Heart left ventricle (tissue), 16 donors: ENCODE measurements around the gene SLC39A9. TPM values are rescaled to one million over a fixed set of nuclear protein-coding genes. Genes with fewer than 3 reads are reported as not detected.

ENCODE experiments used
- ATAC-seq, 4 donors: fragments of 200-7000 bp; cut with Tn5 transposase; one replicate each; pipeline ENCODE4 v1.9.1; 2020 to 2022; ENCODE audit warnings: moderate library complexity in 4 of 4, mild to moderate bottlenecking in 3 of 4, moderate number of reproducible peaks in 1 of 4
- DNase-seq, 5 donors: peaks; one replicate each; pipeline ENCODE4 v3.0.0-alpha.2; 2020
- H3K27ac ChIP-seq, 12 donors: fragments of 200-600 bp; sonication (generic) in 4 of 12; one replicate each; pipeline versions ENCODE4 v1.5.0 to v1.8.0; 2016 to 2022; ENCODE audit warnings: mild to moderate bottlenecking in 2 of 12
- H3K27me3 ChIP-seq, 9 donors: fragments of 200-600 bp; sonication (generic) in 2 of 9; one replicate each; pipeline versions ENCODE4 v1.5.1 to v1.8.0; 2016 to 2022; ENCODE audit warnings: mild to moderate bottlenecking in 3 of 9
- H3K36me3 ChIP-seq, 9 donors: fragments of 200-600 bp; sonication (generic) in 2 of 9; one replicate each; pipeline versions ENCODE4 v1.5.0 to v1.8.0; 2018 to 2022; ENCODE audit warnings: mild to moderate bottlenecking in 2 of 9
- H3K4me1 ChIP-seq, 12 donors: fragments of 200-600 bp; sonication (generic) in 4 of 12; one replicate each; pipeline versions ENCODE4 v1.5.0 to v1.8.0; 2016 to 2022; ENCODE audit warnings: mild to moderate bottlenecking in 3 of 12
- H3K4me3 ChIP-seq, 12 donors: fragments of 200-600 bp; sonication (generic) in 4 of 12; one replicate each; pipeline versions ENCODE4 v1.5.0 to v1.8.0; 2017 to 2022; ENCODE audit warnings: mild to moderate bottlenecking in 9 of 12, moderate library complexity in 4 of 12
- H3K9me3 ChIP-seq, 12 donors: fragments of 200-600 bp; sonication (generic) in 4 of 12; one replicate each; pipeline versions ENCODE4 v1.5.0 to v1.8.0; 2016 to 2022; ENCODE audit warnings: mild to moderate bottlenecking in 1 of 12
- POLR2A ChIP-seq, 2 donors: fragments of 450-650 bp; IDR thresholded peaks; one replicate each; pipeline ENCODE4 v1.6.1; 2017; ENCODE audit warnings: antibody characterized with exemption in 2 of 2, mild to moderate bottlenecking in 2 of 2, moderate library complexity in 2 of 2
- WGBS, 4 donors: extraction: QIAGEN DNeasy Blood & Tissue Kit in 2 of 4; methylation state at CpG; one replicate each; pipeline versions ENCODE4 v1.1.5 to v1.1.7; 2013 to 2018; 5-methylcytosine and 5-hydroxymethylcytosine counted together
- intact Hi-C, 10 donors: fragments of 100-400 bp; cut with DNase I; formaldehyde crosslinking; loops; one replicate each; pipeline versions ENCODE4 v1.11.1 to v1.14.2; 2022
- polyA plus RNA-seq, 2 donors: library from polyadenylated mRNA; stranded (reverse); fragments of 200-250 nt; gene quantifications; one replicate each; pipeline ENCODE4 v1.2.3, GENCODE V29; 2013
- total RNA-seq, 9 donors: library from RNA; depleted of rRNA in 2 of 9; stranded (reverse); fragments of >200 nt in 2 of 9; fragmentation: NEBNext Ultra II Directional in 3 of 9; extraction: Animal tissue kit (Norgen Biotek cat#: 25700) in 3 of 9; gene quantifications; one replicate each; pipeline versions ENCODE4 v1.1.0 to v1.2.4, GENCODE V29; 2016 to 2023
- TF ChIP-seq, protein P1 (sequence below), 12 donors: fragments of 200-600 bp; sonication (generic) in 4 of 12; IDR thresholded peaks; one replicate each; pipeline versions ENCODE4 v1.5.0 to v1.8.0; 2018 to 2022; ENCODE audit warnings: antibody characterized with exemption in 12 of 12, mild to moderate bottlenecking in 5 of 12
- donor health status: ischemic (EF 13 %, LVEDD 7.1; RV severe dilation, severe dysfunction).
- donor health status: healthy with polysubstance abuse.
- donor health status: DM: no; HTN: yes; CAD: no.
- donor health status: DM: no; HTN: no; CAD: no.
- donor health status: ischemic (EF 25% LVEDD 6.9; RV normal size, moderate dysfunction).
- donor health status: ischemic (EF 25% LVEDD 5.7; RV mildly dilated, moderate dysfunction).
- donor health status: healthy.
- donor health status: DM: yes; HTN: yes; CAD: no.
- donor health status: ischemic (EF 35%, LVEDD 5.7; RV mildly dilated, moderate dysfunction).
- donor health status: nonischemic (EF 11% LVEDD 7.7; RV severe dilation, severe dysfunction).
- donor health status: DM: yes; HTN: yes; CAD: no.
- donor health status: PGD.
- donor health status: ischemic (EF 29% LVEDD 5.4; RV normal size, mild dysfunction).
- donor health status: nonischemic (EF 23%, LVEDD 6.1; RV moderate dilation, normal function).

The SLC39A9 gene
- total and polyA plus RNA-seq, 11 donors = 7.2 to 37.5 (median 25.5) TPM

DNA sequence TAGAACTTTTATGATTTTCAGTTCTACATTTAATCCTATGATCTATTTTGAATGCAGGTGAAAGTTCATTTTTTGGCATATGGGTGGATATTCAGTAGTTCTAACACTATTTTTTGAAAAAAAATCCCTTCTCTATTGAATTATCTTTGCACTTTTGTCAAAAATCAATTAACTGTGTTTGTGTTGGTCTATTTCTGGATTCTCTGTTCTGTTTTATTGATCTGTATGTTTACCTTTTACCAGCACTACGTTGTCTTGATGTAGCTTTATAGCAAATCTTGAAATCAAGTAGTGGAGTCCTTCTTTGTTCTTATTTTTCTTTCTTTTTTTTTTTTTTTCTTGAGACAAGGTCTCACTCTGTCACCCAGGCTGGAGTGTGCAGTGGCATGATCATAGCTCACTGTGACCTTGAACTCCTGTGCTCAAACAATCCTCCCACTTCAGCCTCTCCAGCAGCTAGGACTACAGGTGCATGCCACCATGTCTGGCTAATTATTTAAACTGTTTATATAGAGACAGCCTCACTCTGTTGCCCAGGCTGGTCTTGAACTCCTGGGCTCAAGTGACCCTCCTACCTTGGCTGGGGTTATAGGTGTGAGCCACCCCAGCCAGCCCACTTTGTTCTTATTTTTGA lies 31.9 kb downstream of the SLC39A9 start:
- ATAC-seq (no peak), DNase-seq (no peak)
- Histone ChIP-seq H3K4me3 (no peak overlapping the region), H3K4me1 (no peaks in the 10 kb centered on the region), H3K27ac (no peak overlapping the region), H3K27me3 (no peaks in the 10 kb centered on the region), H3K9me3 (peaks cover 0 to 13% (median 0%) of the 10 kb centered on the region in 12 donors), H3K36me3 (peaks cover 0 to 32% (median 21%) of the 10 kb centered on the region in 9 donors)
- WGBS, 4 donors = 95 to 98% (median 97%) methylated on average over 1 of the region's 1 CpG
- TF ChIP-seq, protein P1, sequence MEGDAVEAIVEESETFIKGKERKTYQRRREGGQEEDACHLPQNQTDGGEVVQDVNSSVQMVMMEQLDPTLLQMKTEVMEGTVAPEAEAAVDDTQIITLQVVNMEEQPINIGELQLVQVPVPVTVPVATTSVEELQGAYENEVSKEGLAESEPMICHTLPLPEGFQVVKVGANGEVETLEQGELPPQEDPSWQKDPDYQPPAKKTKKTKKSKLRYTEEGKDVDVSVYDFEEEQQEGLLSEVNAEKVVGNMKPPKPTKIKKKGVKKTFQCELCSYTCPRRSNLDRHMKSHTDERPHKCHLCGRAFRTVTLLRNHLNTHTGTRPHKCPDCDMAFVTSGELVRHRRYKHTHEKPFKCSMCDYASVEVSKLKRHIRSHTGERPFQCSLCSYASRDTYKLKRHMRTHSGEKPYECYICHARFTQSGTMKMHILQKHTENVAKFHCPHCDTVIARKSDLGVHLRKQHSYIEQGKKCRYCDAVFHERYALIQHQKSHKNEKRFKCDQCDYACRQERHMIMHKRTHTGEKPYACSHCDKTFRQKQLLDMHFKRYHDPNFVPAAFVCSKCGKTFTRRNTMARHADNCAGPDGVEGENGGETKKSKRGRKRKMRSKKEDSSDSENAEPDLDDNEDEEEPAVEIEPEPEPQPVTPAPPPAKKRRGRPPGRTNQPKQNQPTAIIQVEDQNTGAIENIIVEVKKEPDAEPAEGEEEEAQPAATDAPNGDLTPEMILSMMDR (IDR thresholded peaks at IDR 0.05) = no peak
- no peak for TF ChIP-seq POLR2A (IDR thresholded peaks at IDR 0.05)
- intact Hi-C loops = no loop called here

DNA sequence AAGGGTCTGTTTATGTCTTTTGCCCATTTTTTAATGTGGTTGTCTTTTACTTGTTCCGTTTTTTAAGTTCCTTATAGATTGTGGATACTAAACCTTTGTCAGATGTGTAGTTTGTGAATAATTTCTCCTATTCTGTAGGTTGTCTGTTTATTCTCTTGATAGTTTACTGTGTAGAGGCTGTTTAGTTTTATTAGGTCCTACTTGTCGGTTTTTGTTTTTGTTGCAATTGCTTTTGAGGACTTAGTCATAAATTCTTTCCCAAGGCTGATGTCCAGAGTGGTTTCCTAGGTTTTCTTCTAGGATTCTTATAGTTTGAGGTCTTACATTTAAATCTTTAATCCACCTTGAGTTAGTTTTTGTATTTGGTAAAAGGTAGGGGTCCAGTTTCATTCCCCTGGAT lies 33.9 kb downstream of the SLC39A9 start:
- TF ChIP-seq, protein P1 (IDR thresholded peaks at IDR 0.05) = no peak
- no peak for TF ChIP-seq POLR2A (IDR thresholded peaks at IDR 0.05)

DNA sequence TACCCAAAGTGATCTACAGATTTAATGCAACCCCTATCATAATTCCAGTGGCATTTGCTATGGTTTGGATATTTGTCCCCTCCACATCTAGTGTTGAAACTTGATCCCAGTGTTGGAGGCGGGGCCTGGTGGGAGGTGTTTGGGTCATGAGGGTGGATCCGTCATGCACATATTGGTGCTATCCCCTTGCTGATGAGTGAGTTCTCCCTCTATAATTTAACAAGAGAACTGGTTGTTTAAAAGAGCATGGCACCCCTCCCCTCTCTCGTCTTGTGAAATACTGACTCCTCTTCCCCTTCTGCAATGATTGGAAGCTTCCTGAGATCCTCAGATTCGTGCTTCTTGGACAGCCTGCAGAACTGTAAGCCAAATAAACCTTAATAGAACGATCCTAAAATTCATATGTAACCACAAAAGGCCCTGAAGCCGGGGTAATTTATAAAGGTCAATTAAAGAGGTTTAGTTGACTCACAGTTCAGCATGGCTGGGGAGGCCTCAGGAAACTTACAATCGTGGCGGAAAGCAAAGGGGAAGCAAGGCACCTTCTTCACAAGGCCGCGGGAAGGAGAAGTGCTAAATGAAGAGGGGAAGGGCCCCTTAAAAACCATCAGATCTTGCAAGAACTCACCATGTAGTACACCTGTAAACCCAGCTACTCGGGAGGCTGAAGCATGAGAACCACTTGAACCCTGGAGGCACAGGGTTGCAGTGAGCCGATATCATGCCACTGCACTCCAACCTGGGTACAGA lies 41.2 kb downstream of the SLC39A9 start:
- TF ChIP-seq POLR2A (IDR thresholded peaks at IDR 0.05) = no peak
- TF ChIP-seq, protein P1 (IDR thresholded peaks at IDR 0.05) = no peak
- intact Hi-C loops = no loop called here
- H3K27me3 ChIP-seq = no peaks in the 10 kb centered on the region
- DNase-seq = no peak
- 90 to 93% (median 91%) methylated on average over 12 of the region's 12 CpGs for WGBS, 4 donors
- H3K36me3 ChIP-seq = peaks cover 0 to 38% (median 10%) of the 10 kb centered on the region in 9 donors
- no peaks in the 10 kb centered on the region for H3K9me3 ChIP-seq
- H3K4me1 ChIP-seq = peaks cover 0 to 12% (median 0%) of the 10 kb centered on the region in 12 donors
- ATAC-seq = no peak
- H3K27ac ChIP-seq = no peak overlapping the region
- H3K4me3 ChIP-seq = no peak overlapping the region

More for the DNA sequence above, 33.9 kb downstream of the SLC39A9 start:
- WGBS, 4 donors = 96 to 99% (median 99%) methylated on average over 2 of the region's 2 CpGs
- Histone ChIP-seq H3K4me1 (no peaks in the 10 kb centered on the region), H3K36me3 (peaks cover 0 to 14% (median 1%) of the 10 kb centered on the region in 9 donors), H3K27me3 (no peaks in the 10 kb centered on the region), H3K27ac (no peak overlapping the region), H3K4me3 (no peak overlapping the region), H3K9me3 (peaks cover 0 to 13% (median 0%) of the 10 kb centered on the region in 12 donors)
- intact Hi-C loops = no loop called here
- no peak for DNase-seq
- no peak for ATAC-seq

DNA sequence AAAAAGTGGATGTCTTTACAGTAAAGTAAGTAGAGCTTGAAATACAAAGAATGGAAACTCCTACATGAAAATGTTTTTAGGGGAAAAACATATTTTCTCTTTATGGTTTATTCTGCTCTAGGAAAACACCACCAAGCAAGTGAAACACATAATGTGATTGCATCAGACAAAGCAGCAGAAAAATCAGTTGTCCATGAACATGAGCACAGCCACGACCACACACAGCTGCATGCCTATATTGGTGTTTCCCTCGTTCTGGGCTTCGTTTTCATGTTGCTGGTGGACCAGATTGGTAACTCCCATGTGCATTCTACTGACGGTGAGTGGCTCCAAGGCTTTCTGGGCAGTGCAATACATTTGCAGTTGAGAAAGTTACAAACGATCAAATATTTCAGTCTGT lies 43.5 kb downstream of the SLC39A9 start:
- Histone ChIP-seq H3K27ac (no peak overlapping the region), H3K9me3 (no peaks in the 10 kb centered on the region), H3K4me3 (no peak overlapping the region), H3K36me3 (peaks cover 0 to 49% (median 15%) of the 10 kb centered on the region in 9 donors), H3K27me3 (no peaks in the 10 kb centered on the region), H3K4me1 (peaks cover 0 to 12% (median 0%) of the 10 kb centered on the region in 12 donors)
- intact Hi-C loops = no loop called here
- no peak for DNase-seq
- WGBS, 4 donors = 86 to 93% (median 90%) methylated on average over 5 of the region's 5 CpGs
- no peak for ATAC-seq
- TF ChIP-seq POLR2A (IDR thresholded peaks at IDR 0.05) = no peak
- TF ChIP-seq, protein P1 (IDR thresholded peaks at IDR 0.05) = no peak
